OCI-LY3 (cell line): ENCODE measurements around the gene C12orf42.
A peak's percentile ranks its signal among the peaks of the same experiment; 100 is the strongest.

Experiments used
- H2AFZ ChIP-seq: fragments of 200-600, 300-600 bp; shearing (Covaris generic); 2 replicates; pipeline ENCODE4 v1.6.0; 2014; ENCODE audit warnings: antibody characterized with exemption, low read depth, low read length
- H3K27ac ChIP-seq: fragments of 200-600, 300-600 bp; sonication (generic); 2 replicates; pipeline ENCODE4 v1.5.1; 2014; ENCODE audit warnings: mild to moderate bottlenecking, low read length, moderate library complexity, mixed read lengths
- H3K27me3 ChIP-seq: fragments of 200-600, 300-600 bp; sonication (generic); 2 replicates; pipeline ENCODE4 v1.6.1; 2014; ENCODE audit warnings: low read depth, low read length, mixed read lengths
- H3K36me3 ChIP-seq: fragments of 200-600, 300-600 bp; sonication (generic); replicated peaks from 2 replicates; pipeline ENCODE3; 2014; ENCODE audit warnings: low read depth, low read length, mixed read lengths
- H3K4me1 ChIP-seq: fragments of 300-600, 200-600 bp; sonication (generic); 2 replicates; pipeline ENCODE4 v1.6.1; 2014; ENCODE audit warnings: low read length, mixed read lengths
- H3K4me2 ChIP-seq: fragments of 200-600, 300-600 bp; sonication (generic); 2 replicates; pipeline ENCODE4 v1.6.1; 2014; ENCODE audit warnings: low read length, mixed read lengths
- H3K4me3 ChIP-seq: fragments of 300-600, 200-600 bp; sonication (generic); 2 replicates; pipeline ENCODE4 v1.5.1; 2014; ENCODE audit warnings: antibody characterized with exemption, mild to moderate bottlenecking, low read length, moderate library complexity
- H3K79me2 ChIP-seq: fragments of 300-600, 200-600 bp; shearing (Covaris generic); 2 replicates; pipeline ENCODE4 v1.6.1; 2014; ENCODE audit warnings: mild to moderate bottlenecking, low read length, mixed read lengths
- H3K9ac ChIP-seq: fragments of 300-600, 200-600 bp; shearing (Covaris generic); 2 replicates; pipeline ENCODE4 v1.6.0; 2014; ENCODE audit warnings: mild to moderate bottlenecking, low read length, moderate library complexity
- H3K9me3 ChIP-seq: fragments of 200-600, 300-600 bp; shearing (Covaris generic); 2 replicates; pipeline ENCODE4 v1.6.1; 2014; ENCODE audit warnings: low read length, mixed read lengths; ENCODE audit not compliant: insufficient read depth
- H4K20me1 ChIP-seq: fragments of 200-600, 300-600 bp; sonication (generic); 2 replicates; pipeline ENCODE4 v1.6.1; 2016; ENCODE audit warnings: low read length, mixed read lengths; ENCODE audit not compliant: insufficient read depth
- EZH2phosphoT487 ChIP-seq: fragments of 200-600 bp; shearing (Covaris generic); IDR thresholded peaks from 2 replicates; pipeline ENCODE4 v1.6.1; 2018; ENCODE audit warnings: antibody characterized with exemption, mixed run types, low read depth
- TF ChIP-seq, protein P1 (sequence below): fragments of 200-600, 300-600 bp; sonication (generic); IDR thresholded peaks from 2 replicates; pipeline ENCODE4 v1.5.1; 2014; ENCODE audit warnings: antibody characterized with exemption, low read length, low read depth

C12orf42 gene

GRCh38 chr12:103278329-103278728 is 217.4 kb downstream of the C12orf42 start:
- TF ChIP-seq, protein P1, sequence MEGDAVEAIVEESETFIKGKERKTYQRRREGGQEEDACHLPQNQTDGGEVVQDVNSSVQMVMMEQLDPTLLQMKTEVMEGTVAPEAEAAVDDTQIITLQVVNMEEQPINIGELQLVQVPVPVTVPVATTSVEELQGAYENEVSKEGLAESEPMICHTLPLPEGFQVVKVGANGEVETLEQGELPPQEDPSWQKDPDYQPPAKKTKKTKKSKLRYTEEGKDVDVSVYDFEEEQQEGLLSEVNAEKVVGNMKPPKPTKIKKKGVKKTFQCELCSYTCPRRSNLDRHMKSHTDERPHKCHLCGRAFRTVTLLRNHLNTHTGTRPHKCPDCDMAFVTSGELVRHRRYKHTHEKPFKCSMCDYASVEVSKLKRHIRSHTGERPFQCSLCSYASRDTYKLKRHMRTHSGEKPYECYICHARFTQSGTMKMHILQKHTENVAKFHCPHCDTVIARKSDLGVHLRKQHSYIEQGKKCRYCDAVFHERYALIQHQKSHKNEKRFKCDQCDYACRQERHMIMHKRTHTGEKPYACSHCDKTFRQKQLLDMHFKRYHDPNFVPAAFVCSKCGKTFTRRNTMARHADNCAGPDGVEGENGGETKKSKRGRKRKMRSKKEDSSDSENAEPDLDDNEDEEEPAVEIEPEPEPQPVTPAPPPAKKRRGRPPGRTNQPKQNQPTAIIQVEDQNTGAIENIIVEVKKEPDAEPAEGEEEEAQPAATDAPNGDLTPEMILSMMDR: no peak
- no peak for TF ChIP-seq EZH2phosphoT487
- Histone ChIP-seq H3K36me3 (no peaks in the 10 kb centered on the region), H3K9me3 (no peaks in the 10 kb centered on the region), H3K4me3 (no peak overlapping the region), H3K27ac (no peak overlapping the region), H3K9ac (no peak overlapping the region), H3K79me2 (no peaks in the 10 kb centered on the region), H3K4me1 (peaks cover 46% of the 10 kb centered on the region), H3K27me3 (no peaks in the 10 kb centered on the region), H3K4me2 (peak overlapping the region; percentile 33), H4K20me1 (no peaks in the 10 kb centered on the region), H2AFZ (no peak overlapping the region)

GRCh38 chr12:103273645-103274044 is 222.1 kb downstream of the C12orf42 start:
- Histone ChIP-seq H3K4me1 (peaks cover 40% of the 10 kb centered on the region), H3K9me3 (no peaks in the 10 kb centered on the region), H2AFZ (no peak overlapping the region), H3K9ac (no peak overlapping the region), H3K4me3 (no peak overlapping the region), H3K27me3 (no peaks in the 10 kb centered on the region), H3K36me3 (no peaks in the 10 kb centered on the region), H3K4me2 (peak overlapping the region; percentile 15), H3K79me2 (no peaks in the 10 kb centered on the region), H4K20me1 (no peaks in the 10 kb centered on the region), H3K27ac (no peak overlapping the region)
- no peak for TF ChIP-seq EZH2phosphoT487
- TF ChIP-seq, protein P1: no peak

DNA sequence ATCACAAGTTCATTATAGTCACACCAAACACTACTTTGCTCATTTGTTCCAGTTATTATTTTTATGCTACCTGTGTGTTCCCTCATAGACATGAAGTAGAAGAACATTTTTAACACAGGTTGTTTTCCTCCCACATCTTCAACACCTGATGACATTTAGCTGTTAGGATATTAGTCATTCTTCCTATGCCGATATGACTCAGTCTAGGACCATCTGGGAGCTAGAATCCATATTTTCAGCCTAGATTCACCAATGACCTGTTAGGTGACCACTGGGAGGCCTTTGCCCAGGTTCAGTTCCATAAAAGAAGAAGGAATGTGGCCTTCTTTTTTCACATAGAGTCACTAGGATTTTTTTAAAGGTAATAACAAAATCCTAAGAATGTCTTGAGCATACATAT is 222.8 kb downstream of the C12orf42 start:
- peaks cover 36% of the 10 kb centered on the region for H3K4me1 ChIP-seq
- no peaks in the 10 kb centered on the region for H3K27me3 ChIP-seq
- H3K79me2 ChIP-seq: no peaks in the 10 kb centered on the region
- H3K36me3 ChIP-seq: no peaks in the 10 kb centered on the region
- no peak overlapping the region for H3K4me2 ChIP-seq
- no peaks in the 10 kb centered on the region for H3K9me3 ChIP-seq
- H2AFZ ChIP-seq: no peak overlapping the region
- TF ChIP-seq, protein P1: no peak
- no peak for TF ChIP-seq EZH2phosphoT487
- no peak overlapping the region for H3K4me3 ChIP-seq
- H3K9ac ChIP-seq: no peak overlapping the region
- no peaks in the 10 kb centered on the region for H4K20me1 ChIP-seq
- no peak overlapping the region for H3K27ac ChIP-seq

DNA sequence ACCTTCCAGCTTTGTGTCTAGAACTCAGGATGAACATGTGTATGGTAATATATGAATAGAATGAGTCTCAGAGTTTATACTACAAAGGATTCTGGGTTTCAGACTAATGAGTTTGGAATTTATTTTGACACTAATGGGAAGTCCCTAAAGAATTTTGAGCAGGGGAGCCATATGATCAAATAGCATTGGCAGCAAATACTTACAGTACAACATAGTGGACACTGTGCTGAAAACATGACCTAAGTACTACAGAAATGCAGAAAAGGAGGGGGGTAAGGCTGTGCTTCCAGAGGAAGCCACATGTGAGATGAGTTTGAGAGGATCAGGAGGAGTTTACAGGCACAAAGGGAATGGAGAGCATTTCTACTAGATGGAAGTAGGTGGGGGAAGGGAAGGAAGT is 225.8 kb downstream of the C12orf42 start:
- H3K4me2 ChIP-seq: no peak overlapping the region
- no peaks in the 10 kb centered on the region for H3K9me3 ChIP-seq
- no peak overlapping the region for H3K27ac ChIP-seq
- H2AFZ ChIP-seq: no peak overlapping the region
- no peak overlapping the region for H3K4me3 ChIP-seq
- TF ChIP-seq EZH2phosphoT487: no peak
- TF ChIP-seq, protein P1: no peak
- no peaks in the 10 kb centered on the region for H3K27me3 ChIP-seq
- H3K79me2 ChIP-seq: no peaks in the 10 kb centered on the region
- H3K9ac ChIP-seq: no peak overlapping the region
- peaks cover 33% of the 10 kb centered on the region for H3K4me1 ChIP-seq
- no peaks in the 10 kb centered on the region for H4K20me1 ChIP-seq
- H3K36me3 ChIP-seq: no peaks in the 10 kb centered on the region
